ENCODE results near the gene ZNF500.
"Not testable (repeated sequence)": the region's sequence is repeated elsewhere in the genome, so short reads cannot be mapped to it uniquely, and the experiment has no call there.

Gene ZNF500

GRCh38 chr16:4796982-4797804 is 30.2 kb upstream of the ZNF500 start:
- DNase-seq (ENCODE audit: low read depth, low spot score), result no peak

- DNase-seq (ENCODE audit: low read depth, low spot score), result no peak
Observed at GRCh38 chr16:4795828-4796572, 29.0 kb upstream of the ZNF500 start.

GRCh38 chr16:4795181-4795827 is 28.3 kb upstream of the ZNF500 start, which contains the start of gene SMIM22:
Gene SMIM22, plus strand, starts transcription at chr16:4795369. Its CDS starts 366 bp downstream, at chr16:4795735.
- DNase-seq (ENCODE audit: low read depth, low spot score), result no peak

- no peak for DNase-seq (ENCODE audit: low read depth, low spot score)
Observed at GRCh38 chr16:4792951-4793513, 26.1 kb upstream of the ZNF500 start.

- no peak for DNase-seq (ENCODE audit: low read depth, low spot score)
Observed at GRCh38 chr16:4790871-4791270, 23.9 kb upstream of the ZNF500 start.

GRCh38 chr16:4790261-4790660 is 23.3 kb upstream of the ZNF500 start:
- no peak for DNase-seq (ENCODE audit: low read depth, low spot score)

GRCh38 chr16:4788910-4789309 is 21.9 kb upstream of the ZNF500 start:
- no peak for DNase-seq (ENCODE audit: low read depth, low spot score)

- no peak for DNase-seq (ENCODE audit: low read depth, low spot score)
Observed at GRCh38 chr16:4788489-4788889, 21.5 kb upstream of the ZNF500 start.

GRCh38 chr16:4787627-4788482 is 20.9 kb upstream of the ZNF500 start, which contains the start of gene SEPTIN12:
Gene SEPTIN12, minus strand, starts transcription at chr16:4788345. Its CDS starts 700 bp downstream, at chr16:4787645.
- no peak for DNase-seq (ENCODE audit: low read depth, low spot score)

- DNase-seq (ENCODE audit: low read depth, low spot score), result no peak
Observed at GRCh38 chr16:4787068-4787467, 20.1 kb upstream of the ZNF500 start.

GRCh38 chr16:4785758-4786433 is 18.9 kb upstream of the ZNF500 start:
- DNase-seq (ENCODE audit: low read depth, low spot score), result no peak

- DNase-seq (ENCODE audit: low read depth, low spot score), result not testable (repeated sequence)
Observed at GRCh38 chr16:4784444-4784987, 17.6 kb upstream of the ZNF500 start.

- no peak for DNase-seq (ENCODE audit: low read depth, low spot score)
Observed at GRCh38 chr16:4783951-4784336, 17.0 kb upstream of the ZNF500 start.

GRCh38 chr16:4783251-4783950 is 16.4 kb upstream of the ZNF500 start:
- DNase-seq (ENCODE audit: low read depth, low spot score), result no peak

GRCh38 chr16:4780235-4780634 is 13.3 kb upstream of the ZNF500 start:
- DNase-seq (ENCODE audit: low read depth, low spot score), result no peak

- DNase-seq (ENCODE audit: low read depth, low spot score), result no peak
Observed at GRCh38 chr16:4778050-4778392, 11.1 kb upstream of the ZNF500 start.

- no peak for DNase-seq (ENCODE audit: low read depth, low spot score)
Observed at GRCh38 chr16:4777339-4778049, 10.5 kb upstream of the ZNF500 start.

- DNase-seq (ENCODE audit: low read depth, low spot score), result no peak
Observed at GRCh38 chr16:4776141-4776705, 9.3 kb upstream of the ZNF500 start.

- DNase-seq (ENCODE audit: low read depth, low spot score), result no peak
Observed at GRCh38 chr16:4775005-4775404, 8.0 kb upstream of the ZNF500 start.
